ENCODE results near the gene ANKS1A.

DNA sequence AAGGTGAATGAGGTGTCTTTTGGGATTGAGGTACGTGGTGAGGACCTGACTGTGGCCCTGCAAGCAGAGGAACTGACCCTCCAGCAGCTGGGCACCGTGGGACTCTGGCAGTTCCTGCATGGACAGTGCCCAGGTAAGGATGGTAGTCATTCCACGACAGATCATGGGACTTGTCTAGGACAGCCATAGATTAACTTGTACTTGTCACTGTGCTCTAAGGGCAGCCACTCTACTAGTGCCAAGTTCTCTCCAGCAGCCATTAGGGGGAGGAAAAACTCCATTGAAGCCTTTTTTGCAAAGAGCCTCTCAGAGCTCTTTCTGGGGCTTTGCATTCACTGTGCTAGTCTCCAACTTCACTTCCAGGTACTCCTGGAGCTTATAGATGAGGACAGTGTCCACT is 21.6 kb upstream of the ANKS1A start:
- no peak for TF ChIP-seq FOXM1 (IDR thresholded peaks at IDR 0.05; ENCODE audit: borderline replicate concordance, low read depth)
- TF ChIP-seq, protein P1, sequence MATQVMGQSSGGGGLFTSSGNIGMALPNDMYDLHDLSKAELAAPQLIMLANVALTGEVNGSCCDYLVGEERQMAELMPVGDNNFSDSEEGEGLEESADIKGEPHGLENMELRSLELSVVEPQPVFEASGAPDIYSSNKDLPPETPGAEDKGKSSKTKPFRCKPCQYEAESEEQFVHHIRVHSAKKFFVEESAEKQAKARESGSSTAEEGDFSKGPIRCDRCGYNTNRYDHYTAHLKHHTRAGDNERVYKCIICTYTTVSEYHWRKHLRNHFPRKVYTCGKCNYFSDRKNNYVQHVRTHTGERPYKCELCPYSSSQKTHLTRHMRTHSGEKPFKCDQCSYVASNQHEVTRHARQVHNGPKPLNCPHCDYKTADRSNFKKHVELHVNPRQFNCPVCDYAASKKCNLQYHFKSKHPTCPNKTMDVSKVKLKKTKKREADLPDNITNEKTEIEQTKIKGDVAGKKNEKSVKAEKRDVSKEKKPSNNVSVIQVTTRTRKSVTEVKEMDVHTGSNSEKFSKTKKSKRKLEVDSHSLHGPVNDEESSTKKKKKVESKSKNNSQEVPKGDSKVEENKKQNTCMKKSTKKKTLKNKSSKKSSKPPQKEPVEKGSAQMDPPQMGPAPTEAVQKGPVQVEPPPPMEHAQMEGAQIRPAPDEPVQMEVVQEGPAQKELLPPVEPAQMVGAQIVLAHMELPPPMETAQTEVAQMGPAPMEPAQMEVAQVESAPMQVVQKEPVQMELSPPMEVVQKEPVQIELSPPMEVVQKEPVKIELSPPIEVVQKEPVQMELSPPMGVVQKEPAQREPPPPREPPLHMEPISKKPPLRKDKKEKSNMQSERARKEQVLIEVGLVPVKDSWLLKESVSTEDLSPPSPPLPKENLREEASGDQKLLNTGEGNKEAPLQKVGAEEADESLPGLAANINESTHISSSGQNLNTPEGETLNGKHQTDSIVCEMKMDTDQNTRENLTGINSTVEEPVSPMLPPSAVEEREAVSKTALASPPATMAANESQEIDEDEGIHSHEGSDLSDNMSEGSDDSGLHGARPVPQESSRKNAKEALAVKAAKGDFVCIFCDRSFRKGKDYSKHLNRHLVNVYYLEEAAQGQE (IDR thresholded peaks at IDR 0.05; ENCODE audit: low read depth): no peak
- TF ChIP-seq, protein P2, sequence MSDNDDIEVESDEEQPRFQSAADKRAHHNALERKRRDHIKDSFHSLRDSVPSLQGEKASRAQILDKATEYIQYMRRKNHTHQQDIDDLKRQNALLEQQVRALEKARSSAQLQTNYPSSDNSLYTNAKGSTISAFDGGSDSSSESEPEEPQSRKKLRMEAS (IDR thresholded peaks at IDR 0.05): no peak
- no peak for TF ChIP-seq EP300 (IDR thresholded peaks at IDR 0.05; ENCODE audit: borderline replicate concordance)
- no peak for TF ChIP-seq RAD21 (IDR thresholded peaks at IDR 0.05; ENCODE audit: low read depth)
- TF ChIP-seq TEAD4 (IDR thresholded peaks at IDR 0.05): no peak
- no peak for TF ChIP-seq YY1 (IDR thresholded peaks at IDR 0.05; ENCODE audit: low read depth)
- TF ChIP-seq EGR1 (IDR thresholded peaks at IDR 0.05): no peak
- no peak for TF ChIP-seq TCF12 (IDR thresholded peaks at IDR 0.05; ENCODE audit: low read depth)
- TF ChIP-seq, protein P3, sequence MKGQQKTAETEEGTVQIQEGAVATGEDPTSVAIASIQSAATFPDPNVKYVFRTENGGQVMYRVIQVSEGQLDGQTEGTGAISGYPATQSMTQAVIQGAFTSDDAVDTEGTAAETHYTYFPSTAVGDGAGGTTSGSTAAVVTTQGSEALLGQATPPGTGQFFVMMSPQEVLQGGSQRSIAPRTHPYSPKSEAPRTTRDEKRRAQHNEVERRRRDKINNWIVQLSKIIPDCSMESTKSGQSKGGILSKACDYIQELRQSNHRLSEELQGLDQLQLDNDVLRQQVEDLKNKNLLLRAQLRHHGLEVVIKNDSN (IDR thresholded peaks at IDR 0.05): no peak
- no peak for TF ChIP-seq TAF1 (IDR thresholded peaks at IDR 0.05; ENCODE audit: low read depth)
